Esophagus squamous epithelium (tissue), 5 donors: ENCODE measurements around the gene CFAP299. TPM values are rescaled to one million over a fixed set of nuclear protein-coding genes. Genes with fewer than 3 reads are reported as not detected.
A peak's percentile ranks its signal among the peaks of the same experiment; 100 is the strongest.

Experiments used
- DNase-seq: peaks from one replicate; lab custom pipeline; 2025; lab: John Stamatoyannopoulos, UW
- H3K27ac ChIP-seq, 4 donors: fragments of 200-600 bp; sonication (generic); one replicate each; pipeline ENCODE4 v1.5.1; 2016 to 2019; ENCODE audit warnings: mild to moderate bottlenecking in 1 of 4
- H3K27me3 ChIP-seq, 4 donors: fragments of 200-600 bp; sonication (generic); 1 replicate in 3 of 4; 2 replicates in 1 of 4; pipeline versions ENCODE4 v1.5.1 to v1.6.0; 2017 to 2021; ENCODE audit warnings: antibody characterized with exemption in 1 of 4
- H3K36me3 ChIP-seq, 3 donors: fragments of 200-600 bp; sonication (generic); one replicate each; pipeline ENCODE4 v1.5.1; 2016 to 2019
- H3K4me1 ChIP-seq, 3 donors: fragments of 200-600 bp; sonication (generic); one replicate each; pipeline ENCODE4 v1.5.1; 2017 to 2019
- H3K4me3 ChIP-seq, 4 donors: fragments of 200-600 bp; sonication (generic); 1 replicate in 3 of 4; 2 replicates in 1 of 4; pipeline ENCODE4 v1.5.1; 2016 to 2019; ENCODE audit warnings: mild to moderate bottlenecking in 2 of 4, moderate library complexity in 1 of 4
- H3K9me3 ChIP-seq, 3 donors: fragments of 200-600 bp; sonication (generic); one replicate each; pipeline ENCODE4 v1.5.1; 2016 to 2019
- POLR2A ChIP-seq, 4 donors: fragments of 450-650 bp; IDR thresholded peaks; one replicate each; pipeline ENCODE4 v1.6.1; 2017; ENCODE audit warnings: antibody characterized with exemption in 4 of 4, mild to moderate bottlenecking in 4 of 4, moderate library complexity in 3 of 4
- WGBS, 2 donors: methylation state at CpG; one replicate each; pipeline ENCODE4 v1.1.5; 2018; 5-methylcytosine and 5-hydroxymethylcytosine counted together
- intact Hi-C: fragments of 100-400 bp; cut with DNase I; formaldehyde crosslinking; loops from one replicate; pipeline ENCODE4 v1.15.0; 2022
- total RNA-seq, 4 donors: library from RNA; depleted of rRNA; stranded (reverse); fragments of >200 nt; gene quantifications; one replicate each; pipeline ENCODE4 v1.1.0, GENCODE V29; 2016
- TF ChIP-seq, protein P1 (sequence below), 6 experiments: fragments of 450-650 bp in 4 of 6; fragments of 200-600 bp in 2 of 6; sonication (generic) in 2 of 6; IDR thresholded peaks; one replicate each; pipeline ENCODE4 v1.5.1; 2016 to 2019; ENCODE audit warnings: antibody characterized with exemption in 6 of 6, mild to moderate bottlenecking in 4 of 6, moderate library complexity in 4 of 6
- donor health status: DM: yes; HTN: yes; CAD: no.

CFAP299 gene
- total RNA-seq, 4 donors from 2014 or later: not detected

DNA sequence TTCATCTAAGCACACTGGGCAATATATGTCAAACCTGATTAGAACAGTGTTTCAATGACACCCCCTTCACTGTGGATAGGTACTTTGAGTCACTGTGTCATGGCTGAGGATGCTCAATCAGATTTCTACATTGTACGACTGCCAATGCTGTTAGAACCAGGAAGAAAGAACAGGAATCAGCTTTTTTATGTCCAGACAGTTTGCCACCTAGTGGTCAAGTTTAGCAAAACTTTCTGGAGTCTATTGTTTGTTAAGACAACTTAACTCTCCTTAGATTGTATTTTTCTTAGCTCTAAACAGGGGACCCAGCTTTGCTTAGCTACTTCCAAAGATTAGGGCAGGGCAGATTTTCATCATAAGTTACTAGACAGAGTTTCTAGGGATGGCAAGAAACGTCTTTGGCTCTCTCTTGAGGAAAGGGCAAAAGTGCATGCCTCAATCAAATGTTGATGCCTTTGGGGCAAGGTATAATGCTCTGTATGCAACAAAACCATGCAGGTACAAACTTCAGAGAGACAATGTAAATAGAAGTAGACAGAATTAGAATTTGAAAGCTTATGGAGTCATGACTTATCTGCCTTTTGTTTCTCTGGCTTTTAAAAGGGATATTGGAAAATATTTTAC, 654.5 kb downstream of the CFAP299 start:
- Histone ChIP-seq H3K9me3 (no peaks in the 10 kb centered on the region), H3K36me3 (no peaks in the 10 kb centered on the region), H3K27me3 (peaks cover 0 to 9% (median 0%) of the 10 kb centered on the region in 4 donors), H3K4me1 (no peaks in the 10 kb centered on the region), H3K4me3 (no peak overlapping the region), H3K27ac (no peak overlapping the region)
- TF ChIP-seq, protein P1, sequence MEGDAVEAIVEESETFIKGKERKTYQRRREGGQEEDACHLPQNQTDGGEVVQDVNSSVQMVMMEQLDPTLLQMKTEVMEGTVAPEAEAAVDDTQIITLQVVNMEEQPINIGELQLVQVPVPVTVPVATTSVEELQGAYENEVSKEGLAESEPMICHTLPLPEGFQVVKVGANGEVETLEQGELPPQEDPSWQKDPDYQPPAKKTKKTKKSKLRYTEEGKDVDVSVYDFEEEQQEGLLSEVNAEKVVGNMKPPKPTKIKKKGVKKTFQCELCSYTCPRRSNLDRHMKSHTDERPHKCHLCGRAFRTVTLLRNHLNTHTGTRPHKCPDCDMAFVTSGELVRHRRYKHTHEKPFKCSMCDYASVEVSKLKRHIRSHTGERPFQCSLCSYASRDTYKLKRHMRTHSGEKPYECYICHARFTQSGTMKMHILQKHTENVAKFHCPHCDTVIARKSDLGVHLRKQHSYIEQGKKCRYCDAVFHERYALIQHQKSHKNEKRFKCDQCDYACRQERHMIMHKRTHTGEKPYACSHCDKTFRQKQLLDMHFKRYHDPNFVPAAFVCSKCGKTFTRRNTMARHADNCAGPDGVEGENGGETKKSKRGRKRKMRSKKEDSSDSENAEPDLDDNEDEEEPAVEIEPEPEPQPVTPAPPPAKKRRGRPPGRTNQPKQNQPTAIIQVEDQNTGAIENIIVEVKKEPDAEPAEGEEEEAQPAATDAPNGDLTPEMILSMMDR (IDR thresholded peaks at IDR 0.05): peak; percentile 49 to 72 (median 62)
- no peak for TF ChIP-seq POLR2A (IDR thresholded peaks at IDR 0.05)
- no peak for DNase-seq
- 0 to 5% methylated on average over 2 of the region's 2 CpGs for WGBS, 2 donors
- intact Hi-C loops: loop anchor here (5.0 kb wide), 1 partner anchor 623 kb away; no protein-coding TSS in a partner anchor

DNA sequence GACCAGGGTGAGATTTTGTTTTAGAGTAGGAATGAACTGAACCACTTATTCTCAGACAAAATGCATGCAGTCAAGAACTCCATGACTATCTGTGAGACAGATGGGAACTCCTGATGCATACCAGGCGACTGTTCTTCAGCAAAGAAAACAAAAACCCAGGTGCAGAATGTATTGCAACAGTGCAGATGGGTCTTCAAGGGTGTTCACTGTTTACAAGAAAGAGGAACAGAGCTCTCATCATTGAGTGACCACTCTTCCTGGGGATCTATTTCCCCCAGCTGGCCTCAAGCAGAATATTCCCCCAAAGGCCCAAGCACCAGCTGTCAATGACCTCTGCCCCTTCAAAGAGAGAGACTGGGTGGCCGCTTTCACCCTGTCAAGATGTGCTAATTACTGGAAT, 655.3 kb downstream of the CFAP299 start:
- Histone ChIP-seq H3K4me1 (no peaks in the 10 kb centered on the region), H3K27me3 (peaks cover 0 to 9% (median 0%) of the 10 kb centered on the region in 4 donors), H3K9me3 (no peaks in the 10 kb centered on the region), H3K27ac (no peak overlapping the region), H3K36me3 (no peaks in the 10 kb centered on the region), H3K4me3 (no peak overlapping the region)
- DNase-seq: no peak
- TF ChIP-seq POLR2A (IDR thresholded peaks at IDR 0.05): no peak
- TF ChIP-seq, protein P1 (IDR thresholded peaks at IDR 0.05): no peak
- WGBS, 2 donors: 53 to 57% methylated on average over 2 of the region's 2 CpGs
- intact Hi-C loops: loop anchor here (5.0 kb wide), 1 partner anchor 624 kb away; no protein-coding TSS in a partner anchor

DNA sequence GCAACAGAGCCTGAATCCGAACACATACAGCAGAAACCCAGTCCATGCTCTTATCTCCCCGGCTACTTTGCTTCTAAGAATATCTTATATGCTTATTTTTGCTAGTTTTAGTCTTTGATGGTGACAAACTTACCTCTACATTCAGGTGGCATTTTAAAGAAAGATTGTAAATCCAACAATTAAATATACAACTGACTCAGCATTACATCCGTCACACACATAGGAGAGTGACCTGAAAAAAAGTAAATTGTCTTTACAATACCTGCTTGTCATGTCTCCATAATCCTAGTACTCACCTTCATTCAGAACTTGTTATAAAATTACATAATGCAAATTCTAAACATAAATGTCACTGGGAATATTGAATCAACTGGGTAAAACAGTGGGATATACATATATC, 664.4 kb downstream of the CFAP299 start:
- 68 to 83% methylated on average over 3 of the region's 3 CpGs for WGBS, 2 donors
- Histone ChIP-seq H3K27me3 (no peaks in the 10 kb centered on the region), H3K4me1 (no peaks in the 10 kb centered on the region), H3K27ac (no peak overlapping the region), H3K36me3 (no peaks in the 10 kb centered on the region), H3K4me3 (no peak overlapping the region), H3K9me3 (no peaks in the 10 kb centered on the region)
- no peak for DNase-seq
- intact Hi-C loops: no loop called here
- no peak for TF ChIP-seq POLR2A (IDR thresholded peaks at IDR 0.05)
- TF ChIP-seq, protein P1 (IDR thresholded peaks at IDR 0.05): no peak

DNA sequence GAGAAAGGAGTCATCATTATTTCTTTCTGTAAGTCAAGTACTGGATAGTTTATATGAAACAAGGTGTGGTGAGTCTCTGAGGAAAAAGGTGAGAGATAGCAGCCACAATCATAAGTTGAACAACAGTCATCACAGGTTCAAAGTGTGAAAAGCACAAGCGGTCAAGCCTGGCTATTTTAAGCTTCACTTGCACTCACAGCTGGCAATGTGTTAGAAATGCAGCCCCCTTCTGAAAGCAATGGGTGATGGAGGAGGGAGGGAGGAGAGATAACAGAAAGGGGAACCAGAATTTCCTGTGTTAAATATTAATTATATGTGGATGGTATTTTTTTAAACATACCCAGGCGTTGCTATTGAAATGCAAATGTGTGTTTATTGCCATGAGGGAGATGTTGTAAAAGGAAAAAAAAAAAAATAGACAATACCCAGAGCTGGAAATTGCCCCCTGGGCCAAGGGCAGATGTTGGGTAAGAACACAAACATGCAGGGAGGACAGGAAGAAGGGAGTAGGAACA, 668.1 kb downstream of the CFAP299 start:
- Histone ChIP-seq H3K27me3 (no peaks in the 10 kb centered on the region), H3K36me3 (no peaks in the 10 kb centered on the region), H3K4me3 (no peak overlapping the region), H3K27ac (no peak overlapping the region), H3K9me3 (no peaks in the 10 kb centered on the region), H3K4me1 (no peaks in the 10 kb centered on the region)
- 53 to 62% methylated on average over 1 to 2 of the region's 2 CpGs for WGBS, 2 donors
- intact Hi-C loops: no loop called here
- TF ChIP-seq, protein P1 (IDR thresholded peaks at IDR 0.05): no peak
- no peak for DNase-seq

DNA sequence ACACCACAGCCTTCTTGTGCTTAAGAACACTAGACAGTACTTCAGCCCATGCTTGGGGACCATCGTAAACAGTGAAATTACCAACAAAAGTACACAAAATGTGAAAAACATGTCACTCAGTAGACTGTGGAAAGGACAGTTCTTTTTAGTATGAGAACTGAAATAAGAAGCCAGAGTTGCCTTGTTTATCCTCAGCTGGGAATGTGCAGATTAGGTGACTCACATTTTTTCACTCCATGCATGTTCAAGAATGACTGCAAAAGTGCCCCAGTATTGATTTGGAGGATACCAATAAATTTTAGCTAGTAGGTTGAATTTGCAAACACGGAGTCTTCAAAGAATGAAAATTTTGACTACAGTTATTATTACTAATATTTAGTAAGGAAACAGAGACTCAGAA, 671.9 kb downstream of the CFAP299 start:
- no peaks in the 10 kb centered on the region for H3K27me3 ChIP-seq
- 68 to 84% methylated on average over 2 of the region's 2 CpGs for WGBS, 2 donors
- no peak overlapping the region for H3K4me3 ChIP-seq
- H3K36me3 ChIP-seq: no peaks in the 10 kb centered on the region
- intact Hi-C loops: no loop called here
- DNase-seq: no peak
- no peak overlapping the region for H3K27ac ChIP-seq
- H3K4me1 ChIP-seq: no peaks in the 10 kb centered on the region
- no peaks in the 10 kb centered on the region for H3K9me3 ChIP-seq
- no peak for TF ChIP-seq POLR2A (IDR thresholded peaks at IDR 0.05)
- TF ChIP-seq, protein P1 (IDR thresholded peaks at IDR 0.05): no peak
